Left renal pelvis (tissue), 4 donors: ENCODE results near the gene SPOCK2. TPM values are rescaled to one million over a fixed set of nuclear protein-coding genes. Genes with fewer than 3 reads are reported as not detected.
"Not testable (repeated sequence)": the region's sequence is repeated elsewhere in the genome, so short reads cannot be mapped to it uniquely, and the experiment has no call there.

Experiments
- DNase-seq, 4 donors: peaks; one replicate each; pipeline ENCODE4 v3.0.0-alpha.2; 2013; ENCODE audit warnings: low read depth in 4 of 4, low spot score in 3 of 4
- polyA plus RNA-seq, 4 donors: library from polyadenylated mRNA; unstranded; fragments of 120-200 nt; gene quantifications; one replicate each; pipeline ENCODE4 v1.2.1, GENCODE V29; 2013; ENCODE audit not compliant: insufficient read length in 4 of 4

The SPOCK2 gene
- polyA plus RNA-seq, 4 donors, result 27.1 to 157 (median 138) TPM

DNA sequence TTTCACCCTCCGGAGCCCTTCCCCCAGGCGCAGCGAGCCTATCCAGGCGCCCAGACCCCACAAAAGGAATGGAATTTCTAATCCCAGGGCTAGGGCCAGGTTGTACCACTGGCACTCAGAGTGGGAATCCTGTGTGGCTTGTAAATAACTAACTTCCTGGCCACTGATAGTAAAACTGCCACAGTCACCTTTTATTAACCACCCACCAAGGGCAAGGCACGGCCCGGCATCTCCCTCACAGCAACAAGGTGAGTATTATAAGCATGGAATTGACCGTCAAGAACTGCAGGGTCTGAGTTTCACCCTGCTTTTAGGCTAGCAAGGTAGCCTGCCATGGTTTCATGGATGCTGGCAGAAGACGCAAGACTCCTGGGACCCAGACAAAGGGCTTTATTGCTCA is 51.1 kb downstream of the SPOCK2 start:
- DNase-seq, result no peak

DNA sequence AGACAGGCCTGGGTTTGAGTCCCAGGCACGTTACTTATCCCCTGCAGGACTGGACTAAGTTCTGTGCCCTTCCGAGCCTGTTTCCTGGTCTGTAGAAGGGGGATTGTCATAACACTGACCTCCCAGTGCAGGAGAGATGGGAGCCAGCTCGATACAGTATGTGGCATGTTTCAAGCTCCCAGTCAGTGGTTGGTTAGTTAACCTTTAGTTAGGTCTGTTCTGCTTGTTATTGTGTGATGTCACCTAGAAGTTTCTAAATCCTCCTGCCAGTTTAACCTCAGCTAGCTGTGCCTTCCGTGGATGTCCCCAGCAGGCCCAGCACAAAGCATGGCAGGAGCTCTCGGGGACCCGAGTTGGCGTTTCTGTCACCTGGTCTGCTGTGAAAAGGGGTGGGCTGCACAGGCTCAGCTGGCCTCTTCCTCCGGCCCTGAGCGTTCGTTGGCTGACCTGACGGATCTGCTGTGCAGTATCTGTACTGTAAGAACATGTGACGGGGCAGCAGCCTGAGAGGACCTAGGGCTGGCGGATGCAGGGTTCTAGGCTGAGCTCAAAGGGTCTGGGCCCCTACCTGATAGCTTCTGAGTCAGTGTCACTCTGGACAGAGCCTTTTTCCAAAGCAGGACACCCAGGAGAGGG is 53.0 kb downstream of the SPOCK2 start:
- no peak for DNase-seq

DNA sequence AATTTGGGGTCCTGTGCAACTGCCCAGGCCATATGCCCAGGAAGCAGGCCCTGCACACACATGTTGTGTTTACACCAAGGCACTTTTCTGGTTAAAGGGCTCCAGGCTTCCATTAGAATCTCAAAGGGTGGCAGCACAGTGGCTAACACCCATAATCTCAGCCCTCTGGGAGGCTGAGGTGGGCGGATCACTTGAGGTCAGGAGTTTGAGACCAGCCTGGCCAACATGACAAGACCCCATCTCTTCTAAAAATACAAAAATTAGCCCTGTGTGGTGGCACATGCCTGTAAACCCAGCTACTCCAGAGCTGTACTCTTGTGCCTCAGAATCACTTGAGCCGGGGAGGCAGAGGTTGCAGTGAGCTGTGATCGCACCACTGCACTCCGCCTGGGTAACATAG is 53.6 kb downstream of the SPOCK2 start:
- no peak for DNase-seq

DNA sequence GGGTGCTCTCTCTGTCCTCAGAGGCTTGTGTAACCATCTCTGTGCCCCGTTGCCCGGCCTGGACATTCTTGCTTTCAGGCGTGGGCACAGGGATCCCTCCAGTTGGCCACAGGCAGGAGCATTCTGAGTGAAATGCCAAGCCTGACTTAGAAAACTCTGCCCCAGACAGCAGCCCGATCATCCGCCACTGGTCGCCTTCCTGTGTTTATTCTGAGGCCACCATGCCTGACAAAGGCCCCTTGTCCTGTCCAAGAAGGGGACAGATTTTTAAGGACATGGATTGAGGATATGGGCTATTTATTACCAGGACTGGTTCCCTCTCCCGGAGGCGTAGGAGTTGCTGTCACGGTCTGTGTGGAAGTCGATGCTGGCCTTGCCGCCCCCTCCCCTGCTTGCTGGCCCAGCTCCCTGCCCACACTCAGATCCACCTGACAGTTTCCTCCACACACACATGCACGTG is 54.3 kb downstream of the SPOCK2 start:
- no peak for DNase-seq

DNA sequence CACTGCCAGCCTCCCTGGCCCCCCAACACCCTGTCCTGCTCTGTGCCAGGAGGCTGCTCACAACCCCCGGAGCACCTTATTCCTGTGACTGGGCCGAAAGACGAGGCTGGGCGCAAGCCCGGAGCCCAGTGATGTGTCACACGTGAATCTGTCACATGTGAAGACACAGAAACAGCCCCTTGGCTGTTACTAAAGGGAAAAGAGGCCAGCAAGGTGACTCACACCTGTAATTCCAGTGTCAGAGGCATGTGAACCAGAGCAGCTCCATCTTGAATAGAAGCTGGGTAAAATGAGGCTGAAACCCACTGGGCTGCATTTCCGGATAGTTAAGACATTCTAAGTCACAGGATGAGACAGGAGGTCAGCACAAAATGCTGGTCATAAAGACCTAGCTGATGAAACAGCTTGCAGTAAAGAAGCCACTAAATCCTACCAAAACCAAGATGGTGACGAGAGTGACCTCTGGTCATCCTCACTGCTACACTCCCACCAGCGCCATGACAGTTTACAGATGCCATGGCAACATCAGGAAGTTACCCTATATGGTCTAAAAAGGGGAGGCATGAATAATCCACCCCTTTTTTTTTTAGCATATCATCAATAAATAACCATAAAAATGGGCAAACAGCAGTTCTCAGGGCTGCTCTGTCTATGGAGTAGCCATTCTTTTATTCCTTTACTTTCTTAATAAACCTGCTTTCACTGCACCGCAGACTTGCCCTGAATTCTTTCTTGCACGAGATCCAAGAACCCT is 55.8 kb downstream of the SPOCK2 start:
- DNase-seq, result not testable (repeated sequence)

DNA sequence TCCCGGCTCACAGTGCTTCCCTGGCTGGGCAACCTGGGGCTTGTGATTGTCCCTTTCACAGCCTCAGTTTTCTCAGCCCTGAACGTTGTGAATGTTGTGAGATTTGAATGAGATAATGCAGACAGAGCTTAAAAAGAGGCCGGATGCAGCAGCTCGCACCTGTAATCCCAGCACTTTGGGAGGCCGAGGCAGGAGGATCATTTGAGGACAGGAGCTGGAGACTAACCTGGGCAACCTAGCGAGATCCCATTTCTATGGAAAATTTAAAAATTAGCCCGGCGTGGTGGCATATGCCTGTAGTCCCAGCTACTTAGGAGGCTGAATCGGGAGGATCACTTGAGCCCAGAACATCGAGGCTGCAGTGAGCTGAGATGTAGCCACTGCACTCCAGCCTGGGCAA is 56.6 kb downstream of the SPOCK2 start:
- DNase-seq, result no peak

DNA sequence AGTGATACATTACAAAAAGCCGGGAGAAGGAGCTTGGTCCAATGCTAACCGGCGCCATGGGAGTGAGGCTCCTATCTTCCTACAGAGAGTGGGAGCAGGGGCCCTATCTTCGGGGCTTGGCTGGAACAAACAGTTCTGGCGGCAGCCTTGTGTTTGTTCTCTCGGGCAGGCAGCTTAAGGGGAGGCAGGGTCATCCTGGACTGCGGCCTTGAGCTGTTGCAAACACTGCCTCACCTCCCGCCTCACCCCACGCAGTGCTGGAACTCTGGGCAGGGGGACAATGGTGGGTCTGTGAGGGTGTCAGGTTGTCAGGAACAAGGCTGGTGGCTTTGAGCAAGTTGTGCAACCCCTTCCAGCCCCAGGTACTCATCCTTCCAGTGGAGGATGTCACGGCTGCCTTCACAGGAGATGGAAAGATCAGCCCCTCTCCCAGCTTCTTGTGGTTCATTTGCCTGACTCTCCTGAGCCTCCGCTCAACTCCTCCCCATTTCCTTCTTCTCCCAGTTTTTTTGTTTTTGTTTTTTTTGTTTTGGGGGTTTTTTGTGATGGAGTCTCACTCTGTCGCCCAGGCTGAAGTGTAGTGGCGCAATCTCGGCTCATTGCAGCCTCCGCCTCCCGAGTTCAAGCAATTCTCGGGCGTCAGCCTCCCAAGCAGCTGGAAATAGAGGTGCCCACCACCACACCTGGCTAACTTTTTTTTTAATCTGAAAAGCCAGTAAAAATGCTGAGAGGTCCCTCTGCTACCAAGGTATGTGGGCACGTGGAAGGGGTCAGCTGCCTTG is 57.4 kb downstream of the SPOCK2 start:
- no peak for DNase-seq

DNA sequence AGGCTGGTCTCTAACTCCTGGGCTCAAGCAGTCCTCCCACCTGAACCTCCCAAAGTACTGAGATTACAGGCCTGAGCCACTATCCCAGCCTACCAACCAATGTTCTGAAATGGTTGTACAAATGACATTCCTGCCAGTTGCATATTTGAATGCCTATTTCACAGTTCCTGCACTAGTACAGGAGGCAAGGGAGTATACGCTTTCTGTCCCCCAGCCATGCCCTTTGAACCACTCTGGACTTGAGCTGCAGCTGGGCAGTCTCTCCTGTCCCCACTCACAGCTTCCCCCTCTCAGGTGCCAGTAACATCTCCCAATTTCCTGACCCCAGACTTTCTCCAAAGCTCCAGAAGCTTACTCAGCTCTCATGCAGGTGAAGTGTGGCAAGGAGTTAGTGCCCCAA is 58.9 kb downstream of the SPOCK2 start:
- DNase-seq, result no peak

DNA sequence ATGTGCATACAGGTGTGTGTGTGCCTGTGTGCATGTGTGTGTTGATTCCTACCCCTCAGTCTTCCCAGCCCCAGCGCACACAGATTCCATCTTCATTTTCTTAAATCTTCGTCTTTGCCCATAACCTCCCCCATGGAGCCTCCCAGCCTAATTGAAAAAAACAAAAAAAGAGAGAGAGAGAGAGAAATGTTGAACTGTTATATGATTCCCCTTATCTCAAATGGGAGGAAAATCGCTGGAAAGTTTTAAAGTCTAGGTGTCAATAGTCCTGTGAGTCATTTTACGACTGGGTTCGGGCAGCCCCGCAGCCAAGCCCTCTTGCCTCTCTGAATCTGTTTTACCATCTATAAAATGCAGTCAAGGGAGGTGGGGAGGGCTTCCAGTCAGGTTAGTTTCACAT is 60.9 kb downstream of the SPOCK2 start:
- no peak for DNase-seq

DNA sequence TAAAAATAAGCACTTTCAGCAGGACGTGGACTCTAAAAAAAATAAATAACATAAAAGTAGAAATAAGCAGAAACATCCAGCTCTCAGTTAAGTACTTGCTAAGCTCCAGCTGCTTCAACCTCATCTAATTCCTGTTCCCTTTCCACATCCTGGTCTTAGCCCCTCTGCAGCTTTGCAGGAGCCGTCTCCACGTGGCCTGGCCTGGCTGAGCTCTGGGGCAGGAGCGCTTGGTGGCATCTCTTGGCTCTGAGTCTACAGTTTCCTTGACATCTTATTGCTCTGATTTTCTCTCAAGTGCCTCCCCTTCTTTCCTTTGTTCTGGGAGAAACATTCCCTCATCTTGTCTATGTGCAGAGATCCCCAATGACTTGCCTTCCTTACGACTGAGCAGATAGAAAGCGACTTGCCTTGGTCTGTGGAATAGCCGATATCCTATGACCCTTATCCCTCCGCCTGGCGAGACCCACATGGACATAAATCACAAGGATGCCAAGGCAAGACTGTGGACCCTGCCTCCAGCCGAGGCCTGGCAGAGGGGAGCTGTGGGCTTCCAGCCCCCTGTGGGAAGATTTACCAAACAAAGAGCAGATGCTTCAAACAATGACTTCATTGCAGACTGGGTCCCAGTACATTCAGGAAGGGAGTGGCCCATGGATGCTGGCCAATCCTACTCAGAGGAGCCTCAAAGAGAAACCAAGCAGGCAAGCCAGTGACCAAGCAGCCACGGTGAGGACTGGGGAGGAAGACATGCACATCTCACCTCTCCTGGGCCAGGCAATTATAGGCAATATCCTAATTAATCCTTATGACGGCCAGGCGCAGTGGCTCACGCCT is 61.9 kb downstream of the SPOCK2 start:
- no peak for DNase-seq

DNA sequence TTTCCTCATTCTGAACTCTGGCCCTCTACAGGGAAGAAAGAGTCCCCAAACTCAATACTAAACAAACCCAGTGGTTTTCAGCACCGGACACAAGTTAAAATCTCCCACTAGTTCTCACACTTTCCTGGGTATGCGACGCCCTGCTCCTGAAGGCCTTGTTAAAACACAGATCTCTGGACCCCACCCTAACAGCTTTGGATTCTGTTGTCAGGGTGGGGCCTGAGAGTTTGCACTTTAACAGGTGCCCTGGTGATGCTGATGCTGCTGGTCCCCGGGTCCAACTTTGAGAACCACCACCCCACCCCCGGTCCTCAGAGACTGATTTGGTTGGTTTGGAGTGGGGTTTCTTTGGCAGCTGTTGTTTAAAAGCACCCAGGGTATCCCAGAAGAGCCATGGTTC is 62.5 kb downstream of the SPOCK2 start:
- DNase-seq, result no peak

DNA sequence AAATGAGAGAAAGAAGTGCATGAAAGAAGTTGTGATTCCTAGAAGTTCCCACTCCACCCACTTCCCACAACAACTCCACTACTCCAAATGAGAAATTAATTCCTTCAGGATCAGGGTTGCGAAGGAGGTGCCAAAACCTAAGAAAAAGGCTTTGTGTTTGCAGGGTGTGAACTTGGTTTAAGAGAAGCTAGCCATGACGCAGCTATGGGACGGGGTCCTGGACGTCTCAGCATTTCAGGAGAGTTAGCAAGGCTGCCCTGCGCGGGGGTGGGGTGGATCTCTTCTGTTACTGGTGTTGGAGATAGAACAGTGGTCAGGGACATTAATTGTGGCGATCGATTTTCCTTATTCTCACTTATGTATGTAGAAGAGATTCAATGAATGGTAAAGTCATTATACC is 63.0 kb downstream of the SPOCK2 start:
- DNase-seq, result no peak

DNA sequence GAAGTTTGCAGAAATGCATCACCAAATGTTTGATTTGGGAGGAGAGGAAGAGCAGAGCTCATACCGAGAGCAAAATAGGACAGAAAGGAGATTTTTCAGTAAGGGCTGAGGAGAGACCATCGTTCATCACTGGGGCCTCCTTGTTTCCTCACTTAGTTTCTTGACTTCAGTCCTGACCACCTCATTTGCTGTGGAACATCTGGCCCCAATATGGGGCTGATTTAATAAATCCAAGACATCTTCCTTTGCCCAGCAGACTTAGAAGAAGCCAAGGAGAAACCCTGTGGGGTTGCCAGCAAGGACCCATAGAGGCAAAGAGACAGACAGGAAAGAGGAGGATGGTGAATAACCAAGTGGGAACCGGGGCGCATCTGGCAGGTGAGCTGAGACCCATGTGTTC is 63.8 kb downstream of the SPOCK2 start:
- no peak for DNase-seq

DNA sequence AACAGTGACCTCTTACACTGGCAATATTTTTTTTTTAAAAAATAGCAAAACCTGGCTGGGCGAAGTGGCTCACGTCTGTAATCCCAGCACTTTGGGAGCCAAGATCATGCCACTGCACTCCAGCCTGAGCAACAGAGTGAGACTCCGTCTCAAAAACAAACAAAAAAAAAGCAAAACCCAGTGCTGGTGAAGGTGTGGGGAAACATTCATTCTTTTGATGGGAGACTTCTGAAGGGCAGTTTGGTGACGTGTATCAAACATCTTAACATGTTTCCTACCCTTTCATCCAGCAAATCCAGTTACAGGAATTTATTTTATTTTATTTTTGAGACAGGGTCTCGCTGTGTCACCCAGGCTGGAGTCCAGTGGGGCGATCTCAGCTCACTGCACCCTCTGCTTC is 66.1 kb downstream of the SPOCK2 start:
- no peak for DNase-seq

DNA sequence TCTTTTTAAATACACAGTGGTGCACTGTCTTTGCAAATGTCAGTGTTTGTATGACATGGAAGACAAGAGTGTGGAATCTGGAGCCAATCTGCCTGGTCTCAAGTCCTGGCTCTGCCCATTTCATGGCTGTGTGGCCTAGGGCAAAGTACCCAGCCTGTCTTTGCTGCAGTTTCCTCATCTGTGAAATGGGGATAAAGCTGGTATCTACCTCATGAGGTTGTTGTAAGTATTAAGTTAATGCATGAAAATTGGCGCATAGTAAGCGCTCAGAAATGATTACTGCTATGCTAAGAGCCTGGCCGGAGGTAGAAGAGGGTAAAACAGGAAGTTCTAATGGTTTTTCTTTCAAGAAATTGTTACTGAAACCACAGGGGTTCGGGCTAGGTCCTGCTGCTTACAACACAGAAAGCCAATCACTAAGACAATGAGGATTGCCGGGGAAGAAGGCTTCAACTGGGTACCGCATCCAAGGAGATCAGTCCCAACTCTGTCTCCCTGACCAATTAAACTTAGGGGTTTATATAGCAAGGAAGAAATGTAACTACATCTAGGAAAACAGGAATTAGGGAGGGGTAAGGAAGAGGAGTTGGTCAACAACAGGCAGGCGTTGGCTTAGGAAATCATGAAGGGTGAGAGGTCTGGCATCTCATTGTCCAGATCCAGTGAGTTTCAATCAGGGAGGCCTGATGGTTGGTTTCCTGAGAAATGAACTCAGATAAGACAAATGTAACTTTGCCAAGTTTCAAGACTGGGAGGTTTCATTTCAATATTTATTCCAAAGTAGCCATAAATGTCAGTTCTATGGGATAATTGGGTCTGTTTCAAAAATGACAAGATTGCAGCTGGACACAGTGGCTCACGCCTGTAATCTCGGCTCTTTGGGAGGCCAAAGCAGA is 67.2 kb downstream of the SPOCK2 start:
- DNase-seq, result no peak

DNA sequence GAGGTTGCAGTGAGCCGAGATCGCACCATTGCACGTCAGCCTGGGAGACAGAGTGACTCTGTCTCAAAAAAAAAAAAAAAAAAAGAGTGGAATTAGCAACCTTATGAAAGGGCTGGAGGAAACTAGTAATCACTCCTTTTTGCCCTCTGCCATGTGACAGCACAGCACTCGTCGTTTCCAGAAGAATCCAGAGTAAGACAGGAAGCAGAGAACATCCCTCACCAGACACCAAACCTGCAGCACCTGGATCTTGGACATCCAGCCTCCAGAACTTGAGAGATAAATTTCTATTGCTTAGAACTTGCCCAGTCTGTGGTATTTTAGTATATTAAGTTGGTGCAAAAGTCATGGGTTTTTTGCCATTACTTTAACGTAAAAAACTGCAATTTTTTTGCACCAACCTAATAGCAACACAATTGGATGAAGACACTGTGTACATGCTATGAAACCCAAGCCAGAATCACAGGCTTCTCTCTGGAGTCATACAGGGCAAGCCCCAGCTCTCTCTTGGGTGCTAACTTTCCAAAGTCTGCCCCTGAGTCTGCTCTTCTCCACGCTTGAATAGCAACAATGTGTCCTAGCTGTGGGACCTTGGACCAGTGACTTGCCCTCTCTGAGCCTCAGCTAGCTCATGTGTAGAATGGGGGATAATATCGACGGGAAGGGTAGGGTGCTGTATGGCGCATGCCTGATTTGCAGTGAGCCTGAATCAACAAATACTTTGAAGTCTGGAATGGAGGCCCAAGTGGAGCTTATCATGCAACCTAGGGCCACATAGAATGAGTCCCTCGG is 69.1 kb downstream of the SPOCK2 start:
- DNase-seq, result no peak

DNA sequence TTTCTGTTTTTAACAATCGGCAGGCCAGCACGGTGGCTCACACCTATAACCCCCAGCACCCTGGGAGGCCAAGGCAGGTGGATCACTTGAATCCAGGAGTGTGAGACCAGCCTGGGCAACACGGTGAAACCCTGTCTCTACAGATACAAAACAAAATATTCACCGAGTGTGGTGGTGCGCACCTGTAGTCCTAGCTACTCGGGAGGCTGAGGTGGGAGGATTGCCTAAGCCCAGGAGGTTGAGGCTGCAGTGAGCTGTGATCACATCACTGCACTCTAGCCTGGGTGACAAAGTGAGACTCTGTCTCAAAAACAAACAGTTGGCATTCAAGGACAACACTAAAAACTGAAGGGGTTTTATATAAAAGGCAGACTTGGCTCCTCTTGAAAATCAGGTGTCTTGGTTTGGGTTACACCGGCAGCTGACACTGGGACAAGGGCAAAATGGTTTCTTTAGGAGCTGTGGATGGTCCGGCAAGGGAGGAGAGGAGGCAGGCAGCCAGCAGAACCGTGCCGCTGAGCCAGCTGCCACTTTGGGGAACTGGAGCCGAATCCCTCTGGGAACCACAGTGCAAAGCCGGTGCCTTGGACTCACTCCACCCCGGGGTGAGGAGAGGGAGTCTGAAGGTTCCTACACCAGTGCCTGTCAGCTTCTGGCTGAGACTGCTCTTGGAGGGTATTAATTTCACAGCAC is 71.6 kb downstream of the SPOCK2 start:
- DNase-seq, result no peak

DNA sequence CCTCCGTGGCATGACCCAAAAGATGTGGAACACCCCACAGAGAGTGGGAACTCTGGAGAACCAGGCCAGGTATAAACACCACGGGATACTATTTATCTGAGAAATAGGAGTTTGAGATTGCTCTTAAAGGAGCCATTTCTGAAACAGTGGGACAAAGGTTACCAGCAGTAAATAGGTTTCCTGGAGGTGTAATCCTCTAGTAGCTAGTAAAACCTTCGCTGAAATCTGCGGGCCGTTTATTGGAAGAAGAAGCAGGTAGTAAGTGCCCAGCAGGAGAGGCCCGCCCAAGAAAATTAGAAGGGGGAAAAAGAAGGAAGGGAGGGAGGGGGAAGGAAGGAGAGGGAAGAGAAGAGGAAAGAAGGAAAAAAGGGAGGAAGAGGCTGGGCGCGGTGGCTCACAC is 72.5 kb downstream of the SPOCK2 start:
- DNase-seq, result no peak
